A673 (cell line): Measurements from ENCODE around the gene C13orf46. TPM values are rescaled to one million over a fixed set of nuclear protein-coding genes. Genes with fewer than 3 reads are reported as not detected.

Experiments
- BruUV-seq: library from RNA; stranded (reverse); fragments of 400-500 nt; replicated peaks from 2 replicates; lab custom pipeline; 2021; lab: Mats Ljungman, UMichigan
- CTCF ChIA-PET: fragments of 300-600 bp; sonication (Branson Sonifier 250); formaldehyde crosslinking; loops from one replicate; lab custom pipeline; 2022; ENCODE audit warnings: antibody characterized with exemption; lab: Charles Lee
- POLR2A ChIA-PET: fragments of 300-600 bp; sonication (Branson Sonifier 250); formaldehyde crosslinking; loops from one replicate; lab custom pipeline; 2022; ENCODE audit warnings: antibody characterized with exemption; ENCODE audit not compliant: low non-redundant PET; lab: Charles Lee
- DNase-seq: peaks from one replicate; pipeline ENCODE4 v3.0.0-alpha.2; 2015; ENCODE audit warnings: low spot score
- H3K27ac ChIP-seq: fragments of 200-600 bp; sonication (generic); 2 replicates; pipeline ENCODE4 v1.5.1; 2016; ENCODE audit warnings: mixed run types, low read depth, mild to moderate bottlenecking, mixed read lengths, antibody characterized with exemption, low read length; ENCODE audit not compliant: poor library complexity, severe bottlenecking
- H3K27me3 ChIP-seq: fragments of 200-600 bp; sonication (generic); replicated peaks from 2 replicates; pipeline ENCODE4 v1.6.1; 2017; ENCODE audit warnings: mixed run types, low read depth, mild to moderate bottlenecking, mixed read lengths, antibody characterized with exemption, low read length; ENCODE audit not compliant: insufficient read depth, poor library complexity
- H3K36me3 ChIP-seq: fragments of 200-600 bp; sonication (generic); 2 replicates; pipeline ENCODE4 v1.6.1; 2016; ENCODE audit warnings: mixed run types, mild to moderate bottlenecking, mixed read lengths, antibody characterized with exemption, low read length; ENCODE audit not compliant: insufficient read depth, poor library complexity, severe bottlenecking
- H3K4me1 ChIP-seq: fragments of 200-600 bp; sonication (generic); 2 replicates; pipeline ENCODE4 v1.6.1; 2017; ENCODE audit warnings: mixed run types, mild to moderate bottlenecking, mixed read lengths, antibody characterized with exemption, low read length; ENCODE audit not compliant: insufficient read depth, poor library complexity, severe bottlenecking
- H3K4me3 ChIP-seq: fragments of 200-600 bp; sonication (generic); 2 replicates; pipeline ENCODE4 v1.5.1; 2016; ENCODE audit warnings: low read depth, mixed run types, mild to moderate bottlenecking, mixed read lengths, low read length; ENCODE audit not compliant: poor library complexity, severe bottlenecking
- H3K9me3 ChIP-seq: fragments of 200-600 bp; sonication (generic); 2 replicates; pipeline ENCODE4 v1.6.1; 2016; ENCODE audit warnings: mixed run types, low read depth, mild to moderate bottlenecking, mixed read lengths, antibody characterized with exemption, low read length; ENCODE audit not compliant: poor library complexity, severe bottlenecking
- CTCF ChIP-seq: fragments of 300-800, 200-600 bp; sonication (generic); conservative IDR thresholded peaks from 2 replicates; pipeline ENCODE4 v1.5.1; 2017; ENCODE audit warnings: low read depth, mild to moderate bottlenecking, antibody characterized with exemption, low read length, moderate library complexity, mixed read lengths
- EZH2 ChIP-seq: fragments of 200-600 bp; sonication (generic); IDR thresholded peaks from 2 replicates; pipeline ENCODE4 v1.6.1; 2017; ENCODE audit warnings: borderline replicate concordance, low read depth, mild to moderate bottlenecking, mixed read lengths, antibody characterized with exemption, low read length; ENCODE audit not compliant: poor library complexity, severe bottlenecking
- intact Hi-C: fragments of 100-400 bp; cut with micrococcal nuclease; formaldehyde crosslinking; loops from one replicate; pipeline ENCODE4 v1.10.0; 2022; ENCODE audit not compliant: unreplicated experiment
- total RNA-seq: library from RNA; stranded (reverse); gene quantifications from 2 replicates; pipeline ENCODE4 v1.2.3, GENCODE V29; 2021

C13orf46 gene
- total RNA-seq, 1 experiment from 2014 or later, result 3.6 TPM

GRCh38 chr13:114015111-114015968 is 41.5 kb upstream of the C13orf46 start:
- H3K27ac ChIP-seq, result no peak overlapping the region
- DNase-seq, result no peak
- no peaks in the 10 kb centered on the region for H3K4me1 ChIP-seq
- ChIA-PET CTCF (no interaction called here), POLR2A (no interaction called here)
- no peaks in the 10 kb centered on the region for H3K27me3 ChIP-seq
- no peaks in the 10 kb centered on the region for H3K9me3 ChIP-seq
- intact Hi-C loops, result no loop called here
- no peak overlapping the region for H3K4me3 ChIP-seq
- no peaks in the 10 kb centered on the region for H3K36me3 ChIP-seq
- TF ChIP-seq CTCF (no peak), EZH2 (no peak)
- BruUV-seq, result no TSS peak

GRCh38 chr13:114013952-114014629 is 40.2 kb upstream of the C13orf46 start:
- POLR2A ChIA-PET, result no interaction called here
- no peaks in the 10 kb centered on the region for H3K36me3 ChIP-seq

GRCh38 chr13:114013336-114013735 is 39.5 kb upstream of the C13orf46 start:
- TF ChIP-seq CTCF (no peak), EZH2 (no peak)
- intact Hi-C loops, result no loop called here
- Histone ChIP-seq H3K4me3 (no peak overlapping the region), H3K4me1 (no peaks in the 10 kb centered on the region), H3K27ac (no peak overlapping the region), H3K36me3 (no peaks in the 10 kb centered on the region), H3K9me3 (no peaks in the 10 kb centered on the region), H3K27me3 (no peaks in the 10 kb centered on the region)
- ChIA-PET POLR2A (no interaction called here), CTCF (no interaction called here)
- BruUV-seq, result no TSS peak
- no peak for DNase-seq

More at GRCh38 chr13:114013952-114014629, 40.2 kb upstream of the C13orf46 start:
- Histone ChIP-seq H3K27me3 (no peaks in the 10 kb centered on the region), H3K4me1 (no peaks in the 10 kb centered on the region), H3K9me3 (no peaks in the 10 kb centered on the region), H3K4me3 (no peak overlapping the region), H3K27ac (no peak overlapping the region)
- no TSS peak for BruUV-seq
- intact Hi-C loops, result no loop called here
- CTCF ChIA-PET, result no interaction called here
- no peak for DNase-seq
- no peak for TF ChIP-seq CTCF
- no peak for TF ChIP-seq EZH2
